BJ (cell line): ENCODE results near the gene PAIP2B. TPM values are rescaled to one million over a fixed set of nuclear protein-coding genes. Genes with fewer than 3 reads are reported as not detected.
"Not testable (repeated sequence)": the region's sequence is repeated elsewhere in the genome, so short reads cannot be mapped to it uniquely, and the experiment has no call there.

Source experiments
- CTCF ChIA-PET: fragments of 350-600 bp; formaldehyde crosslinking; extraction: SDS; loops from one replicate; lab custom pipeline; 2021; ENCODE audit warnings: antibody characterized with exemption, inconsistent platforms; lab: Yijun Ruan, JAX
- POLR2A ChIA-PET: fragments of 300-600 bp; sonication (Branson Sonifier 250); formaldehyde crosslinking; extraction: SDS; loops from one replicate; lab custom pipeline; 2021; ENCODE audit warnings: antibody characterized with exemption; lab: Charles Lee
- DNase-seq: peaks from one replicate; pipeline ENCODE4 v3.0.0-alpha.2; 2011; ENCODE audit warnings: low read depth
- H3K27me3 ChIP-seq: 2 replicates; pipeline ENCODE4 v1.6.0; 2011; ENCODE audit warnings: low read length; ENCODE audit not compliant: control insufficient read depth, insufficient read depth
- H3K36me3 ChIP-seq: 2 replicates; pipeline ENCODE4 v1.5.1; 2011; ENCODE audit warnings: low read length; ENCODE audit not compliant: control insufficient read depth, insufficient read depth
- H3K4me3 ChIP-seq: 2 replicates; pipeline ENCODE4 v1.5.1; 2011; ENCODE audit warnings: low read depth, mild to moderate bottlenecking, control low read depth, low read length
- CTCF ChIP-seq: IDR thresholded peaks from 2 replicates; pipeline ENCODE4 v1.5.1; 2011; ENCODE audit warnings: low read depth, mild to moderate bottlenecking, control low read depth, inconsistent platforms, low read length, moderate library complexity; ENCODE audit not compliant: insufficient read depth
- polyA plus RNA-seq: library from polyadenylated mRNA; depleted of rRNA; stranded (reverse); fragments of >200 nt; gene quantifications from 2 replicates; pipeline ENCODE4 v1.2.3, GENCODE V29; 2011

The PAIP2B gene
- polyA plus RNA-seq, 1 experiment, result 0.11 TPM

- H3K27me3 ChIP-seq, result peaks cover 4% of the 10 kb centered on the region; the same call in 1 of the 2 replicates
- H3K4me3 ChIP-seq, result no peak overlapping the region
- ChIA-PET CTCF (interaction anchor here (0.7 to 1.8 kb wide), 3 partner anchors 22 to 90 kb away, joined by 3 to 4 read pairs (median 3); no protein-coding TSS in a partner anchor), POLR2A (no interaction called here)
- H3K36me3 ChIP-seq, result no peaks in the 10 kb centered on the region
- DNase-seq, result no peak
- peak; percentile 33 for TF ChIP-seq CTCF
Observed at GRCh38 chr2:71190656-71191569, 36.0 kb downstream of the PAIP2B start.

GRCh38 chr2:71187589-71187988 is 39.3 kb downstream of the PAIP2B start:
- Histone ChIP-seq H3K27me3 (peaks cover 4% of the 10 kb centered on the region; the same call in 1 of the 2 replicates), H3K36me3 (no peaks in the 10 kb centered on the region), H3K4me3 (no peak overlapping the region)
- CTCF ChIA-PET, result interaction anchor here (1.2 kb wide), 1 partner anchor 87 kb away, joined by 3 read pairs; no protein-coding TSS in a partner anchor
- POLR2A ChIA-PET, result no interaction called here
- DNase-seq, result no peak
- TF ChIP-seq CTCF, result no peak

- ChIA-PET CTCF (interaction anchor here (0.6 to 1.2 kb wide), 3 partner anchors 31 to 161 kb away, joined by 3 read pairs; no protein-coding TSS in a partner anchor), POLR2A (no interaction called here)
- Histone ChIP-seq H3K36me3 (no peaks in the 10 kb centered on the region), H3K27me3 (peaks cover 4% of the 10 kb centered on the region; the same call in 1 of the 2 replicates), H3K4me3 (no peak overlapping the region)
- no peak for DNase-seq
- no peak for TF ChIP-seq CTCF
Observed at GRCh38 chr2:71186973-71187372, 39.9 kb downstream of the PAIP2B start.

DNA sequence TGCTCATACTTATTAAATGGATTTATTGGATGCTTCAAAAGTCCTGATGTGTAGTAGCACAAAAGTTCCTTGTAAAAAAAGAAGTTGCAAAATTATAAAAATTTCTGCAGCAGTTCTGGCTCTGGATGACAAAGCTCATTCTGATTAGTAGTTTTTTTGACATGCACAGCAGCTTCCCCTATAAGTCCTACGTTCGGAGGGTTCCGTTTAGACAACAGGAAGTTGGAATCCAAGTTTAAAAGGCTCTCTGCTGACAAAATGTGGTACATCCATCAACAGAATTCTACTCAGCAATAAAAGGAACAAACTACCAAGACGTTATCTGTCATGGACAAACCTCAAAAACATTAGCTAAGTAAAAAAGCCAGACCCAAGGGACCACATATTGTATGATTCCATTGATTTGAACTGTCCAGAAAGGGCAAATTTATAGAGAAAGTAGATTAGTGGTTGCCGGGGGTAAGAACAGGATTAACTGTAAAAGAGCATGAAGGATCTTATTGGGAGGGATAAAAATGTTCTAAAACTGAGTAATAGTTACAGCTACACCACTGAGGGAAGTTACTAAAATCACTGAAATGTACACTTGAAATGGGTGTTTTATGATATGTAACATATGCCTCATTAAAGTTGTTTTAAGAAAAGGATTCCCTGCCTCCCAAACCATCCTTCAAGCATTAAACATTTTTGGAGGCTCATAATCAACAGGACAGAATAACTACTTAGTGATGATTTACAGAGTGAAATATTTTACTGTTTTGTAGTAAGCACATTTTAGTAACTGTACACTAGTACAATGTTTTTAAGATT is 43.4 kb downstream of the PAIP2B start:
- H3K27me3 ChIP-seq, DNase-seq, POLR2A ChIA-PET, H3K36me3 ChIP-seq, H3K4me3 ChIP-seq: not testable (repeated sequence)
- CTCF ChIA-PET, result interaction anchor here (1.3 kb wide), 1 partner anchor 11 kb away, joined by 3 read pairs; no protein-coding TSS in a partner anchor

GRCh38 chr2:71181316-71181715 is 45.6 kb downstream of the PAIP2B start:
- H3K27me3 ChIP-seq, result peaks cover 7% of the 10 kb centered on the region
- no peak overlapping the region for H3K4me3 ChIP-seq
- ChIA-PET CTCF (interaction anchor here (0.6 kb wide), 1 partner anchor 90 kb away, joined by 5 read pairs; no protein-coding TSS in a partner anchor), POLR2A (no interaction called here)
- no peak for DNase-seq
- no peak for TF ChIP-seq CTCF
- H3K36me3 ChIP-seq, result no peaks in the 10 kb centered on the region

DNA sequence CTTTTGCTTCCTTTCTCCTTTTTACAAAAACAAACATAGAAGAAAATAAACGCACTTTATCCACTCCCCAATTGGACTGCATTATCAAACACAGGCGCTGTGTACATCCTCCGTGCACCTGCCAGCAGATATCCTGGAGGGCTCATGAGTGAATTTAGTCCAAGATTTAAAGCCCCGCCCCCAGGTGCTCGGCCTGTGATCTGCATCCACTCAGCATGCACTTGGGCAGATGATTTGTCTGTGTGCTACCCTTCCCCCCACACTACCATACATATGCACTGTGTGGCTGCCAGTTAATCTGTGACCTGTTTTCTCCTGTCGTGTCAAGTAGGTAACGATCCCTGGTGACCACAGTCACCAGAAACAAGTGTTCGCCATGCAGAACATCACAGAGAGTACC is 48.1 kb downstream of the PAIP2B start:
- DNase-seq, H3K4me3 ChIP-seq, H3K36me3 ChIP-seq, POLR2A ChIA-PET, CTCF ChIA-PET: not testable (repeated sequence)
- peaks cover 11% of the 10 kb centered on the region for H3K27me3 ChIP-seq
